MCF 10A (cell line): ENCODE results near the gene LCAT. TPM values are rescaled to one million over a fixed set of nuclear protein-coding genes. Genes with fewer than 3 reads are reported as not detected.

ENCODE experiments used
- BruUV-seq: library from RNA; stranded (reverse); fragments of 400-500 nt; replicated peaks from 2 replicates; lab custom pipeline; 2021; lab: Mats Ljungman, UMichigan
- CTCF ChIA-PET: fragments of 300-600 bp; sonication (Branson Sonifier 250); formaldehyde crosslinking; extraction: SDS; loops from one replicate; lab custom pipeline; 2021; ENCODE audit warnings: antibody characterized with exemption, inconsistent platforms; lab: Yijun Ruan, JAX
- POLR2A ChIA-PET: fragments of 300-600, 350-650 bp; sonication (Branson Sonifier 250); formaldehyde crosslinking; extraction: SDS; loops from one replicate; lab custom pipeline; 2020; ENCODE audit warnings: antibody characterized with exemption, inconsistent platforms; lab: Yijun Ruan, JAX
- DNase-seq: peaks from one replicate; pipeline ENCODE4 v3.0.0-alpha.2; 2018; ENCODE audit not compliant: unreplicated experiment
- H3K27ac Mint-ChIP-seq: one replicate; pipeline ENCODE4 v1.8.0; 2022; ENCODE audit warnings: mild to moderate bottlenecking, low read depth, mixed read lengths; ENCODE audit not compliant: unreplicated experiment
- H3K27me3 Mint-ChIP-seq: one replicate; pipeline ENCODE4 v1.8.0; 2022; ENCODE audit warnings: mixed read lengths; ENCODE audit not compliant: insufficient read depth, unreplicated experiment
- H3K36me3 Mint-ChIP-seq: one replicate; pipeline ENCODE4 v1.8.0; 2022; ENCODE audit warnings: mild to moderate bottlenecking, moderate library complexity, mixed read lengths; ENCODE audit not compliant: insufficient read depth, unreplicated experiment
- H3K4me1 Mint-ChIP-seq: one replicate; pipeline ENCODE4 v1.8.0; 2022; ENCODE audit warnings: mixed read lengths; ENCODE audit not compliant: insufficient read depth, unreplicated experiment
- H3K4me3 Mint-ChIP-seq: one replicate; pipeline ENCODE4 v1.8.0; 2022; ENCODE audit warnings: mild to moderate bottlenecking, moderate library complexity, mixed read lengths; ENCODE audit not compliant: unreplicated experiment
- H3K9me3 Mint-ChIP-seq: one replicate; pipeline ENCODE4 v1.8.0; 2022; ENCODE audit warnings: mixed read lengths; ENCODE audit not compliant: unreplicated experiment
- intact Hi-C: fragments of 100-400 bp; cut with micrococcal nuclease; formaldehyde crosslinking; loops from 2 replicates; pipeline ENCODE4 v1.14.1; 2022
- total RNA-seq: library from RNA; stranded (reverse); gene quantifications from 2 replicates; pipeline ENCODE4 v1.2.3, GENCODE V29; 2022
- TF ChIP-seq, protein P1 (sequence below): fragments of 200-600 bp; IDR thresholded peaks from one replicate; pipeline ENCODE4 v1.8.0; 2022; ENCODE audit warnings: antibody characterized with exemption, mild to moderate bottlenecking; ENCODE audit not compliant: unreplicated experiment

The LCAT gene
- total RNA-seq, 1 experiment from 2014 or later, result 35.3 TPM

DNA sequence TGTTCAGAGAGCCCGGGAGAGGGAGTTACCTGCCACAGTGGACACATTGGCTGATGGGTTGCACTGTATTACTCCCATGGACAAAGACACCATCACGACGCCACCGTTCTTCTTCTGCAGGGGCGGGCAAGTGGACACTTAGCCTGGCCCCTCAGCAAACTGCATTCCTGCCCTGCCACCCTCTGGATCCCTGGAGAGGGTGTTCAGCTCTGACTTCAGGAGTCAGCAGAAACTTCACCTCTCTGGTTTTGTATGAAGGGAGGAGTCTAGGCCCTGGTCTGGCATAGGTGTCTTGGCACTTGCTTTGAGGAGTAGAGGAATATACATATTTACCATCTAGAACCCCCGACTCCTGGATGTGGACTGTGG, 46.1 kb upstream of the LCAT start:
- Mint-ChIP-seq H3K27me3 (no peaks in the 10 kb centered on the region), H3K4me3 (no peak overlapping the region), H3K36me3 (no peaks in the 10 kb centered on the region), H3K27ac (no peak overlapping the region), H3K4me1 (no peaks in the 10 kb centered on the region), H3K9me3 (no peaks in the 10 kb centered on the region)
- CTCF ChIA-PET, result interaction anchor here (0.5 to 1.0 kb wide), 2 partner anchors 68 to 73 kb away, joined by 3 to 4 read pairs; no protein-coding TSS in a partner anchor
- no peak for DNase-seq
- BruUV-seq, result no TSS peak
- TF ChIP-seq, protein P1, sequence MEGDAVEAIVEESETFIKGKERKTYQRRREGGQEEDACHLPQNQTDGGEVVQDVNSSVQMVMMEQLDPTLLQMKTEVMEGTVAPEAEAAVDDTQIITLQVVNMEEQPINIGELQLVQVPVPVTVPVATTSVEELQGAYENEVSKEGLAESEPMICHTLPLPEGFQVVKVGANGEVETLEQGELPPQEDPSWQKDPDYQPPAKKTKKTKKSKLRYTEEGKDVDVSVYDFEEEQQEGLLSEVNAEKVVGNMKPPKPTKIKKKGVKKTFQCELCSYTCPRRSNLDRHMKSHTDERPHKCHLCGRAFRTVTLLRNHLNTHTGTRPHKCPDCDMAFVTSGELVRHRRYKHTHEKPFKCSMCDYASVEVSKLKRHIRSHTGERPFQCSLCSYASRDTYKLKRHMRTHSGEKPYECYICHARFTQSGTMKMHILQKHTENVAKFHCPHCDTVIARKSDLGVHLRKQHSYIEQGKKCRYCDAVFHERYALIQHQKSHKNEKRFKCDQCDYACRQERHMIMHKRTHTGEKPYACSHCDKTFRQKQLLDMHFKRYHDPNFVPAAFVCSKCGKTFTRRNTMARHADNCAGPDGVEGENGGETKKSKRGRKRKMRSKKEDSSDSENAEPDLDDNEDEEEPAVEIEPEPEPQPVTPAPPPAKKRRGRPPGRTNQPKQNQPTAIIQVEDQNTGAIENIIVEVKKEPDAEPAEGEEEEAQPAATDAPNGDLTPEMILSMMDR, result no peak
- POLR2A ChIA-PET, result interaction anchor here (1.0 kb wide), 1 partner anchor 23 kb away, joined by 4 read pairs; no protein-coding TSS in a partner anchor
- intact Hi-C loops, result no loop called here

DNA sequence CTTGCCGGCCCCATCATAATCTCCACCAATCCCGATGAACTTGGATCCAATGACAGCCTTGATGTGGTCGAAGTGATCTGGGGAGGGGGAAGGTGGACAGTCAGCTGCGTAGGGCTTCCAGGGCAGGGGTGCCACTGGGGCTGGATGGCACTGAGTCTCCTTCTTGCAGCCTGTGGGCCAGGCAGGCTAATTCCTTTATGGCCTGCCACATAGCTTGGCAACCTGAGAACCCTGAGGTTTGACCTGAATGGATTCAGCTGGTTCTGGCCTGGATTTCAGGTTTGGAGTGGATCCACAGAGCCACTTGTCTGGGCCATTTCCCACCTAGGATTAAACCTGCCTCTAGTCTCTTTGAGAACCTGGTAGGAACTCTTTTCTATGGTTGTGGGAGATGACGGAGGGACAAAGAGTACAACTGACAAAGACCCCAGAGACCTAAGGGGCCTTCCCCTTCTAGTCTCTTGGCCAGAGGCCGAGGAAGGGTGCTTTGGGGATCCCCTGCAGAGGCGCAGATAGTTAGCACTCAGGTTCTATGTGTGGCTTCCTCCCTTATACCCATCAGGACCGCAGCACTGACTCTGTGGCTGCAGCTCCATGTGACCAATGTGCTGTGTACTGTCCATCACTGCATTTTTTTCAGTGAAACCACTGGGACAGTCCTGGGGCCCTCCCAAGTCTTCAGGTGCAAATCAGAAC, 45.5 kb upstream of the LCAT start:
- Mint-ChIP-seq H3K9me3 (no peaks in the 10 kb centered on the region), H3K4me1 (no peaks in the 10 kb centered on the region), H3K36me3 (no peaks in the 10 kb centered on the region), H3K27ac (no peak overlapping the region), H3K27me3 (no peaks in the 10 kb centered on the region), H3K4me3 (no peak overlapping the region)
- TF ChIP-seq, protein P1, result no peak
- POLR2A ChIA-PET, result interaction anchor here (1.0 kb wide), 1 partner anchor 23 kb away, joined by 4 read pairs; no protein-coding TSS in a partner anchor
- BruUV-seq, result no TSS peak
- no peak for DNase-seq
- intact Hi-C loops, result no loop called here
- CTCF ChIA-PET, result interaction anchor here (0.9 to 1.0 kb wide), 2 partner anchors 12 to 73 kb away, joined by 4 read pairs; no protein-coding TSS in a partner anchor

DNA sequence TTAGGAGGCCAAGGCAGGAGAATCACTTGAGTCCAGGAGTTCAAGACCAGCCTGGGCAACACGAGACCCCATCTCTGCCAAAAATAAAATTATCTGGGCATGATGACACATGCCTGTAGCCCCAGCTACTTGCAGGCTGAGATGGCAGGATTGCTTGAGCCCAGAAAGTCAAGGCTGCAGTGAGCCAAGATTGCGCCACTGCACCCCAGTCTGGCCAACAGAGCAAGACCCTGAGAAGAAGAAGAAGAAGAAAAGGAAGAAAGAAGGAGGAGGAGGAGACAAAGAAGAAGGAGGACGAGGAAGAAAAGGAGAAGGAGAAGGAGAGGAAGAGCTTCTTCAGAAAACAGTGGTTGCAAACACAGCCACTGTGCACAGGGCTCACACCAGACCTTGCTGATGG, 44.8 kb upstream of the LCAT start:
- Mint-ChIP-seq H3K27me3 (no peaks in the 10 kb centered on the region), H3K9me3 (no peaks in the 10 kb centered on the region), H3K36me3 (no peaks in the 10 kb centered on the region), H3K27ac (no peak overlapping the region), H3K4me1 (peaks cover under 1% of the 10 kb centered on the region), H3K4me3 (no peak overlapping the region)
- no TSS peak for BruUV-seq
- TF ChIP-seq, protein P1, result no peak
- ChIA-PET CTCF (interaction anchor here (0.5 to 1.6 kb wide), 4 partner anchors 13 to 232 kb away, joined by 3 to 4 read pairs (median 3); no protein-coding TSS in a partner anchor), POLR2A (interaction anchor here (0.6 to 1.4 kb wide), 3 partner anchors 10 to 35 kb away, joined by 3 to 4 read pairs (median 3); partner anchors contain the start of genes DDX28 and DUS2)
- intact Hi-C loops, result no loop called here
- DNase-seq, result no peak

DNA sequence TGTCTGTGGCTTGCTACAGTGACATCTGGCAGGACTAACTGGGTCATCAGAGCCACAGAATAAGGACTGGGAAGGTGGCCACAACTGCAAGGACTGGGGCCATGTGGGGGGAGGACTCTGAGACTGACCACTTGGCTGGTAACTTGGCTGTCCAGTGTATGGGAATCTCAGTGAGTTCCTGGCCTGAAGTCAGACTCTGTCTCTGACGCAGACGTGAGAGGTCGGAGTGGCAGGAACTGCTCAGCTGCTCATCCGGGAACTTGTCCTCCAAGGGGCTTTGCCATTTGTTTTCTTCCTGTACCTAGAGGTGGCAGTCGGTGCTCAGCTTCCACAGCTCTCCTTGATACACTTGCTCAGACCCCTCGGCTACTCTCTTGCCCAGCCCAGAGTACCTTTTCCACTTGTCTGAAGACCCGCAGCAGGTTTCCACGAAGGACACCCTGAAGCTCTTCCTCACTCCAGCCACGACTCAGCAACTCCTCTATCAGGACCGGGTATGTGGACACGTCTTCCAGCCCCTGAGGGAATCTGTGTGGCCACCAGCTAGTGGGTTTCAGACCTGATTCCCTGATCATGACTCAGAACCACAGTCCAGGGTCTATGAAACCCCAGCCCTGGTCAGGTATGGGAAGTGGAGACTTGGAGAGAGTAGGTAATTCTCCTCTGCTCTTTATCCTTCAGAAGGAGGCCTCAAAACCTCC, 43.7 kb upstream of the LCAT start:
- CTCF ChIA-PET, result interaction anchor here (1.2 to 1.6 kb wide), 2 partner anchors 55 to 77 kb away, joined by 3 read pairs; no protein-coding TSS in a partner anchor
- intact Hi-C loops, result no loop called here

More for the DNA sequence above, 43.7 kb upstream of the LCAT start:
- BruUV-seq, result no TSS peak
- Mint-ChIP-seq H3K4me3 (no peak overlapping the region), H3K27me3 (no peaks in the 10 kb centered on the region), H3K9me3 (no peaks in the 10 kb centered on the region), H3K36me3 (no peaks in the 10 kb centered on the region), H3K27ac (no peak overlapping the region), H3K4me1 (peaks cover 6% of the 10 kb centered on the region)
- POLR2A ChIA-PET, result interaction anchor here (1.1 to 1.4 kb wide), 2 partner anchors 21 to 36 kb away, joined by 4 to 5 read pairs; partner anchors contain the start of genes DDX28 and DUS2
- DNase-seq, result no peak
- TF ChIP-seq, protein P1, result no peak
